Peyer's patch (tissue), 4 donors: ENCODE results near the gene DEAF1.

Source experiments
- CTCF ChIP-seq, 6 experiments: fragments of 450-650 bp in 4 of 6; fragments of 200-600 bp in 2 of 6; sonication (generic) in 1 of 6; IDR thresholded peaks; one replicate each; pipeline ENCODE4 v1.5.1; 2017 to 2019; ENCODE audit warnings: antibody characterized with exemption in 6 of 6, mild to moderate bottlenecking in 3 of 6, moderate library complexity in 1 of 6
- POLR2A ChIP-seq, 2 donors: fragments of 450-650 bp; IDR thresholded peaks; one replicate each; pipeline ENCODE4 v1.5.1; 2017; ENCODE audit warnings: antibody characterized with exemption in 2 of 2, mild to moderate bottlenecking in 2 of 2, moderate library complexity in 2 of 2

GRCh38 chr11:660681-661444 lies 34.2 kb downstream of the DEAF1 start:
- TF ChIP-seq CTCF (IDR thresholded peaks at IDR 0.05) (no peak), POLR2A (IDR thresholded peaks at IDR 0.05) (no peak)
